ENCODE data around the gene AHI1.

Gene AHI1

GRCh38 chr6:135325624-135326424, 171.7 kb downstream of the AHI1 start:
- no peak for DNase-seq (ENCODE audit: low spot score)

GRCh38 chr6:135324531-135324930, 173.0 kb downstream of the AHI1 start:
- DNase-seq (ENCODE audit: low spot score): no peak

GRCh38 chr6:135323979-135324378, 173.6 kb downstream of the AHI1 start:
- DNase-seq (ENCODE audit: low spot score): no peak

GRCh38 chr6:135323202-135323668, 174.3 kb downstream of the AHI1 start:
- DNase-seq (ENCODE audit: low spot score): no peak

- DNase-seq (ENCODE audit: low spot score): no peak
Observed at GRCh38 chr6:135322427-135323201, 174.9 kb downstream of the AHI1 start.

- no peak for DNase-seq (ENCODE audit: low spot score)
Observed at GRCh38 chr6:135320721-135321621, 176.6 kb downstream of the AHI1 start.

GRCh38 chr6:135319819-135320218, 177.7 kb downstream of the AHI1 start:
- DNase-seq (ENCODE audit: low spot score): no peak

- DNase-seq (ENCODE audit: low spot score): no peak
Observed at GRCh38 chr6:135318738-135319469, 178.6 kb downstream of the AHI1 start.

- no peak for DNase-seq (ENCODE audit: low spot score)
Observed at GRCh38 chr6:135314543-135314942, 183.0 kb downstream of the AHI1 start.

GRCh38 chr6:135311446-135312200, 185.9 kb downstream of the AHI1 start:
- no peak for DNase-seq (ENCODE audit: low spot score)

- DNase-seq (ENCODE audit: low spot score): no peak
Observed at GRCh38 chr6:135310291-135310690, 187.2 kb downstream of the AHI1 start.

- no peak for DNase-seq (ENCODE audit: low spot score)
Observed at GRCh38 chr6:135306740-135307420, 190.7 kb downstream of the AHI1 start.

GRCh38 chr6:135306166-135306565, 191.4 kb downstream of the AHI1 start:
- DNase-seq (ENCODE audit: low spot score): no peak

GRCh38 chr6:135305684-135306083, 191.9 kb downstream of the AHI1 start:
- DNase-seq (ENCODE audit: low spot score): no peak

GRCh38 chr6:135304883-135305282, 192.7 kb downstream of the AHI1 start:
- no peak for DNase-seq (ENCODE audit: low spot score)

- DNase-seq (ENCODE audit: low spot score): no peak
Observed at GRCh38 chr6:135301304-135301703, 196.2 kb downstream of the AHI1 start.

- no peak for DNase-seq (ENCODE audit: low spot score)
Observed at GRCh38 chr6:135300576-135300975, 197.0 kb downstream of the AHI1 start.

GRCh38 chr6:135299256-135299655, 198.3 kb downstream of the AHI1 start:
- no peak for DNase-seq (ENCODE audit: low spot score)

- DNase-seq (ENCODE audit: low spot score): no peak
Observed at GRCh38 chr6:135298455-135298854, 199.1 kb downstream of the AHI1 start.

GRCh38 chr6:135296715-135297114, 200.8 kb downstream of the AHI1 start:
- no peak for DNase-seq (ENCODE audit: low spot score)
